GM19238 (cell line): Measurements from ENCODE around the gene PDF.
"Not testable (repeated sequence)": the region's sequence is repeated elsewhere in the genome, so short reads cannot be mapped to it uniquely, and the experiment has no call there.

ENCODE experiments used
- DNase-seq: peaks from one replicate; pipeline ENCODE4 v3.0.0; 2011; ENCODE audit warnings: low spot score; ENCODE audit not compliant: insufficient read length

PDF gene

DNA sequence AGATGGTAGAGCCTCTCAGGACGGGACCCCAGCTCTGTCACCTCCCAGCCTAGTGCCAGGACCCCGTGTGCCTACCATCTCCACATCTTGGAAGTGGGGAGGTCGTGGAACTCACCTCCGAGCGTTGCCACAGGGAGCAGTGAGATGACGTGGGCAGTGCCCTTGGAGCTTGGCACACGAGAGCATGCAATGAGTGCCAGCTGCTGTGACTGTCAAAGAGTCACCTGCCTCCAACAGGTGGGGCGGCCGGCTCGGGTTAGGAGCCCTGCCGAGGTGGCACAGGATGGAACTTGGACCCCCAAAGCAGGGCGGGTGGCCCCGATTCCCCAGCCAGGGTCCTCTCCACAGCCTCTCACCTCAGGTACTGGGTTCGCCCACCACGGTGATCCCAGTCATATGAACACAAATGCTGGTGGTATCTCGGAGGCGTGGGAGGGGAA, 13.8 kb downstream of the PDF start:
- DNase-seq, result no peak

DNA sequence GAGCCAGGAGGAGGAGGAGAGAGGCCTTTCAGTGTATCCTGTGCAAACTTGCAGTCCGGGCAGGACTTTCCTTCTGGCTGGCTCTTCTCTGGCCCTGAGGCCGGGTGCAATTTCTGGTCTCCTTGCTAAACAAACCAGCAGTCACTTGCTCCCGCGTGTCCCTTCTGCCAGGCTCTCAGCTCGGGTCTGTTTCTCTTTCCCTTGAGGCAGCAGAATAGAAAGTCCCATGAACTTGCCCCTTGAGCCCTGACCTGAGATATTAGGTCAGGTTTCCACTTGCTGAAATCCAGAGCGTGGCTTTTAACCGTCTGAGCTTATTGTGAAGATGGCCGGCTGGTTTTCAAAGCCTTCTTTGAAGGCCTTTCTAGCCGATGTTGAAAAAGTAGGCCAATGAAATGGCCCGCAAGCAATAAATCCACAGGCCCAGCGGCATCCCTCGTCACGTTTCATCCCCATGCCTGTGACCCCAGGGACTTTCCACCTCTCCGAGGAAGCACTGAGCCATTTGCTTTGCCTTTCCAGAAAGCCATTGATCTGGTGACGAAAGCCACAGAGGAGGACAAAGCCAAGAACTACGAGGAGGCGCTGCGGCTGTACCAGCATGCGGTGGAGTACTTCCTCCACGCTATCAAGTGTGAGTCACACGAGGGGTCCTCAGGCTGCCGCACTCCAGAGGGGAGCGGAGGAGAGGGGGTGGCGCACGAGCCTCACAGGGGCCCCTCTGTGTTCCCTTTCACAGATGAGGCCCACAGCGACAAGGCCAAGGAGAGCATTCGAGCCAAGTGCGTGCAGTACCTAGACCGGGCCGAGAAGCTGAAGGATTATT, 14.7 kb downstream of the PDF start:
- no peak for DNase-seq

DNA sequence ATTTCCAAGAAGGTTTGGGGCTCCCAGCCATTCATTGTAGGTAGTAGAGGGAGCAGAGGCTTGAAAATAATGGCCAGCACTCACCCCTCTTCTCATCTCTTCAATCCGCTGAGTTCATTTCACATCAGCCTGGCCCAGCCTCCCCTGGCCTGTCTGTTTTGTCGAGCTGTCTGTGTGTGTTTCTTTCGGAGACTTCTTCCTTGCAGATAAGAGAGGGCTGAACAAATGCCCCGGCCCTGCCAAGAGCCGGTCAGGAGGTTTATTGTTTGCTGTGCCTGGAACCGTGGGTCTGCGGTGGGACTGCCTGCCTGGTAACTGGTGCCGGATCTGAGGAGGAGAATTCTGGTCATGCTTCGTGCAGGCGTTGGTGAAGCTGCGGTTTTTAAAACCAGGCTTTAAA, 15.9 kb downstream of the PDF start:
- DNase-seq, result no peak

DNA sequence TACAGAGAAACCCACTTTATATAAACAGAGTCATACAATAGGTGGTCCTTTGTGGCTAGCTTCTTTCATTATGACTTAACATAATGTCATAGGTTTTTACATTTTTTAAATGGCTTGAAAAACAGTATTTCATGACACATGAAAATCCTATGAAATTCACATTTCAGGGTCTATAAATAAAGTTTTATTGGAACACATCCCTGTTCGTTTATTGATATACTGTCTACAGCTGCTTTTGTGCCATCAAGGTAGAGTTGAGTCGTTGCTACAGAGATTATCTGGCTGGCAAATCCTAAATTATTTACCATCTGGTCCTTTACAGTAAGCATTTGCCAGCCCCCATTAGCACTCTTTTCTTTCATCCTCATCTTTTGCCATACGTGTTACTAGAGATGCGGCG, 16.9 kb downstream of the PDF start:
- no peak for DNase-seq

DNA sequence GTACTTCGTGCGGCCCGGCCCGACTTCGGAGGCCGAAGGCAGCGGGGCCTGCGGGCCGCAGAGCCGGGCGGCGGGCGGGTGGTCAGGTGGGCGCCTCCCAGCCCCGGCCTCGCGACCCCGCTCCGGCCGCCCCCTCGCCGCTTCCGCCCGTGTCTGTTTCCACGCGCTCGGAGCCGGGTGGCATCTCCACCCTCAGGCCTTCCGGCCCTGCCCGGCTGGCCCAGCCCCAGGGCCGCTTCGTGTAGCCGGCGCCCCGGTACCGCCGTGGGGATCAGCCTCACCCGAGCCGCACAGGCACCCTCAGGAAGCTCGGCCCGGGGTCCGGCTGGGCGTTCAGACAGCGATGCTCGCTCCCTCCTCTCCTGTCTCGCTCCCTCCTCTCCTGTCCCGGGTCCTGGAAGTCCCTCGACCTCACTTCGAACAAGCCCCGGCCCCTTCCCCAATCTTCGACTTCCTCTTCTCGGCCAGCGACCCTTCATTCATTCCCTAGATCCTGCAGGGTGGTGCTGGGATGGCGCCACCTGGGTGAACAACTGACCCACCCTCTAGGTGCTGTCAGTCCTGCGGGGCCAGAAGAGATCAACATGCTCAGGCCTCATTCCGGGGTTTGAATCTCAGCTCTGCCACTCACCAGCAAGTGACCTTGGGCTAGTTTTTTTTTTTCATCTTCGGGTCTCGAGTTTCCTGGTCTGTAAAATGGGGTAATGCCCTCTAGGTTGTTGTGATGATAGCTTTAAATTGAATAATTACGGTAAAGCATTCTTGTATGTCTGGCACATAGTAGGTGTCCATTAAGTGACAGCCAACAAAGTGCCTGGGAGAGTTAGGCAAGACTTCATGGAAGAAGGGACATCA, 18.6 kb downstream of the PDF start:
- peak; percentile 63 for DNase-seq

DNA sequence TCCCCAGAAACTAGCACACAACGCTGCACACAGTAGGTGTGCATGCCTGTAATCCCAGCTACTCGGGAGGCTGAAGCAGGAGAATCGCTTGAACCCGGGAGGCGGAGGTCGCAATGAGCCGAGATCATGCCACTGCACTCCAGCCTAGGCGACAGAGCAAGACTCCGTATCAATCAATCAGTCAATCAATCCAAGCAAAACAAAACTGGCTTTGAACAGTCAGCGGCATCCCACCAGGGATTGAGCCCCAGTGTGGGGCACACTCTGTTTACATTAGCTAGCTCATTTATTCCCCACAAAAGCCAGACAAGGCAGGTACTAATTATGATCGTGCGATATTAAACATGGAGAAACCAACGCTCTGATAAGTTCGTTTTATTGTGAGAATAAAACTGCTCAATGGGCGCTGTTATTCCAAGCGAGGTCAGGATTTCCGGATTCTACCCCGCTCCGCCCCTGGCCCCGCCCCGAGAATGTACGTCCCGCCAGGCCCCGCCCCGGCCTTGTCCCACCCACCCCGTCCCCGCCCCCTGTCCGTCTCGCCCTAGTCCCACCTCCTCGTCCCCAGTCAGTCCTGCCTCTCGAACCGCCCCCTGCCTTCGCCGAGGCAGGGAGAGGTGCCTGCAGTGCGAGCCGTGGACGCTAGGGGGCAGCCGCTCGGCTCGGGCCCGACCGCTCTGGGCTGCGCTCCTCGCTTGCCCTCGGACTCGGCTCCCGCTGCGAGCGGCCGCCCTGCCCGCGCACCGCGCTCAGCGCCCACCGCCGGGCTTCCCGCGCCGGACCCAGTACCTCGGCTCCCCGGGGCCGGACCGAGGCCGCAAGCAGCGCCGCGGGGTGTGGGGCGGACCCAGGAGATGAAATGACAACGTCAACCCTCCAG, 19.5 kb downstream of the PDF start, which contains the start of gene VPS4A:
Gene VPS4A (plus strand): TSS at position 698 of the 880 bp plus-strand sequence. CDS start 162 bp downstream, at position 860.
- peak; percentile 98 for DNase-seq

DNA sequence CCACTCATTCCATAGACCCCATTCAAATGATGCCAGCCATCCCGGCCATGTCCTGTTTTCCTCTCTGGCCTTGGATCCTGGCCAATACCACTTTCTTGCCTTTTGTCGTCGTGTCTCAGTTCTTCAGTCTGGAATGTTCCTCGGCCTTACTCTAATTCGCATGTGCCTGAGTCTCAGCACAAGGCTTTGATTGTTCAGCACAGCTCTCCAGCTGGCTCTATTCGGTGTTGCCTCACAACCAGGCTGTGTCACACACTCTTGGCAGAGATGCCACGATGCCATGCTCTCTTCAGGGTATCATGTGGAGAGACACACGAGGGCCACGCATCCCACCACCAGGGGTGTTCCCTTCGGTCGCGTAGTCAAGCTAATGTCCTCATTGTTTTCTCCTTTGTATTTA, 21.1 kb downstream of the PDF start:
- no peak for DNase-seq

DNA sequence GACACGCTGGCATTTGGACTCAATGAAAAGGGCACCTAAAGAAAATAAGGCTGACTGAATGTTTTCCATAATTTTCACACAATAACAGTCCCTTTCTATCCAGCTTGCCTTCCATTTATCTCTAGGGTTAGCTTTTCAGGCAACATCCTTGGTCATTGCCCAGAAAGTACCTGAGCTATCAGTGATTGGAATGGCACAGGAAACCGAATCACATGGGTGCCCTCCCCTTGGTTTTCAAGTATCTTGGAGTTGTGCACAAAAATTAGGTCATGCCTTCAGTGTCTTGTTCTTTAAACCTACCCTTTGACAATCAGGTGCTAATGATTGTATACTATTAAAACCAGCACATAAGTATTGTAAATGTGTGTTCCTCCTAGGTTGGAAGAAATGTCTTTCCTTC, 22.5 kb downstream of the PDF start:
- no peak for DNase-seq

DNA sequence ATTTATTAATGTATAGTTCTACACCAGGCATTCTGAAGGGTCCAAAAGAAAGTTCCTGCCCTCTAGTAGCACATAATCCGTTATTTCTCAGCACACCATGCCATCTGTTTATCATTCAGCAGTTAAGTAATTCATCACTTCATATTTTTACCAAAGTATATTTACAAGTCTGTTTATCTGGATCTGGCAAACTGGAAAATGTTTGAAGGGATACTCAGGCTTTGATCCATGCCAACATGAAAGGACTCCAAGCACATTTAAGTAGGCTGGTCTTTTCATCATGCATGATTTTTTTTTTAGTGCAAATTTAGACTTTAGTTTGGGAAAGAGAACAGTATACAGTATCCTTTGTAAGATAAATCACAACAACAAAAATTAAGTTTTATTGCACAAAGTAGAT, 23.3 kb downstream of the PDF start:
- no peak for DNase-seq

DNA sequence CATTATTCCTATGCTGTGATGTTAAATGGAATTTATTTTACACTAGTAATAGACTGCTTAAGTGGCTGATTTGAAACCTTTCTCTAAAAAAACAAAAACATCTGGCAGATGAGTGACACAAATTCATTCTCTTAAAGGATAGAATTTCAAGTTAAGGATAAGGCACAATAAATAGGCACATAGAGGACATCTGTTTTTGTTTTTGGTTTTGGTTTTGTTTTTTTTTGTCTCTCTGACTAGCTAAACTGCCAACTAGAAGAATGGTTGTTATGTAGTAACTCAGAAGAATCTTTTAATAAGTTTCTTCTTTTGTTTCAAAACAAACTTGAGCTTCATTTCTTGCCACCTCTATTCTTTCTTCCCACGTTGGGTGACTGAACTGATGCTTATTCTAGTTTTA, 24.4 kb downstream of the PDF start:
- no peak for DNase-seq

DNA sequence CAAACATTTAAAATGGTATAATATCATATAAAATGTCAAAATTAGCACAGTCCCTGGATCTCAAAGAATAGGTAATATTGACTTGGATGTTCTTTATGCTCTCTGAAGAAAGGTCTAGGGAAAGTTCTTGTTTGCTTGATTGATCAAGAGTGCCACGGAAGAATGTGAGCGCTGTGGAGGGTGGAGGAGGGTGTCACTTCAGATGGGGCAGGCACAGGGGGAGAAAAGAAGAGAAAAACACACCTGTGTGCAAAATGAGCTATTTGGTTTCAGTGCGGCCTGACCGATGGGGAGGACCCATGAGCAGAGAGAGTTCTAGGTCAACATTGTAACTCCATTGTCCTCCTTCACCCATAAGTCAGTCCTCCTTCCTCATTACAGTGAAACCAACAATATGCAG, 28.1 kb downstream of the PDF start:
- DNase-seq, result no peak

DNA sequence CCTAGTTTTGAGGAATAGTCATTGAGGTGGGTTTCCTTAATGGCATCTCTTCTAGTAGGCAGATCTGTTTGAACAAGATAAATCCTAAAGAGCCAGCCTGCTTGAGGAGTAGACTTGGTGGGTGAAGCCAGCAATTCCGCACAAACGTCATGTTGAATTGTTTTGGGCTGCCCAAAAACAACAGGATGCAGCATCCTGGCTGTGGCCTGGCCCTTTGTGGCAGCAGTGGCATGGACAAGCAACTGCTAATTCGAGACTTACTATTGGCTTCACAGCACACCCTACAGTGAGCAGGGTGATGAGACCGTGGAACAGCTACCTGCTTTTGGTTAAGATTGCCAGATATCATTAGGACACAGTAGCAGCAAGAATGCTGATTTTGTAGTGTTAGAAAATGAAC, 28.5 kb downstream of the PDF start:
- DNase-seq, result no peak

DNA sequence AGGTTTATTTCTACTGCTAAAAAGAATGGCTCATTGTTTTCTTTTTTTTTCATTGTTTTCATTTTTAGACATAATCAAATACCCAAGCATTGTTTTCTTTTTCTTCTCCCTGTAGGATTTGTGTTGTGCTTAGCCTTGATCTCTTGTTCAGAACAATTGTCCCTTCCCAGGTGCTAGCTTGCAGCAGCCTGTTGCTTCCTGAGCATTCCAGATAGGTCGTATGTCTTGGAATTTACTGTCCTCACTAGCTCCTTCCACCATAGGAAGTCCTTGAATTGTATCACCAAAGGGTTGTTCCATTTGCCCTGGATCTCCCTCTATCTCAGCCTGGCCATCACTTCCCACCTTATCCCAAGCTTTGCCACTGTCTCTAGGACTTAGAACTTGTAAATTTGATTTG, 29.2 kb downstream of the PDF start:
- DNase-seq, result no peak

DNA sequence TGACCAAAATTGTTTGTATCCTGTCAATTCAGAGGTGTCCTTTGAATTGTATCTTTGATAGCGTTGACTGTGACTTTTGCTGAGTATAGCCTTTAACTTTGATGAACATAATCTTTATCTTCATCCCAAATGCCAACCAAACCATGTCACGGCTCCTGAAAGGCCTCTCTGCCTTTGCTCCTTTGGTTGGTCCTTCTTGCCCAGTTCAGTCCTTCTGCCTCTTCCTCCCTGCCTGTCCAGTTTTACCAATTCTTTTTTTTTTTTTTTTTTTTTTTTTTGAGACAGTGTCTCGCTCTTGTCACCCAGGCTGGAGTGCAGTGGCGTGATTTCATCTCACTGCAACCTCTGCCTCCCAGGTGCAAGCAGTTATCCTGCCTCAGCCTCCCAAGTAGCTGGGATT, 32.1 kb downstream of the PDF start:
- DNase-seq, result no peak

DNA sequence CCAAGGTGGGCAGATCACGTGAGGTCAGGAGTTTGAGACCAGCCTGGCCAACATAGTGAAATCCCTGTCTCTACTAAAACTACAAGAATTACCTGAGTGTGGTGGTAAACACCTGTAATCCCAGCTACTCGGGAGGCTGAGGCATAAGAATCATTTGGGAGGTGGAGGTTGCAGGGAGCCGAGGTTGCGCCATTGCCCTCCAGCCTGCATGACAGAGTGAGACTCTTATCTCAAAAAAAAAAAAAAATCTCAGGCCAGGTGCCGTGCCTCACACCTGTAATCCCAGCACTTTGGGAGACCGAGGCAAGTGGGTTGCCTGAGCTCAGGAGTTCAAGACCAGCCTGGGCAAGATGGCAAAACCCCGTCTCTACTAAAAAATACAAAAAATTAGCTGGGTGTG, 33.6 kb downstream of the PDF start:
- DNase-seq, result not testable (repeated sequence)

DNA sequence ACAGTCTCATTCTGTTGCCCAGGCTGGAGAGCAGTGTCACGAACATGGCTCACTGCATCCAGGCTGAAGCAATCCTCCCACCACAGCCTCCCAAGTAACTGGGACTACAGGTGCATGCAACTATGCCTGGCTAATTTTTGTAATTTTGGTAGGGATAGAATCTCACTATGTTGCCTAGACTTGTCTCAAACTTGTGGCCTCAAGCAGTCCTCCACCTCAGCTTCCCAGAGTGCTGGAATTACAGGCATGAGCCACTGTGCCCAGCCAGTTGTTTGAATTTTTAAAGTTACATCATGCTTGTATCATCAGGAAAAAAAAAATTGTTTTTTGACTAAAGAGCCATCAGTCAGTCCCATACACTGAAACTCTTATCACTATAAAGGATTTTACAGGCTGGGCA, 36.3 kb downstream of the PDF start:
- DNase-seq, result no peak

DNA sequence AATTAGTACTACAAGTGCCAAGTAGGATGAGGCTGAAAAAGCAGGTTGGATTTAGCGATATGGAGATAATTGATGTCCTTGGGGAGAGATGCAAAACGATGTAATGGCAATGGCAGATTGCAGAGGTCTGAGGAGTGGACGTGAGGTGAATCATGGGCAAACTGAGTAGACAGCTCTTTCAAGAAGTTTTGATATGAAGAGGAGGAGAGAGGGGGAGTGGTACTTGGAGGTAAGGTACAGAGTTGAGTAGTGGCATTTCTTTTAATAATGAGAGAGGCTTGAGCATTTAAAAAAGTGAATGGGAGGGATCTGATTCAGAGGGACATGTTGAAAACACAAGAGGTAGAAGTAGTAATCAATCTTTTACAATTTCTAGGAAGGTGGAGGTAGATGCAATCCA, 37.0 kb downstream of the PDF start:
- DNase-seq, result no peak

DNA sequence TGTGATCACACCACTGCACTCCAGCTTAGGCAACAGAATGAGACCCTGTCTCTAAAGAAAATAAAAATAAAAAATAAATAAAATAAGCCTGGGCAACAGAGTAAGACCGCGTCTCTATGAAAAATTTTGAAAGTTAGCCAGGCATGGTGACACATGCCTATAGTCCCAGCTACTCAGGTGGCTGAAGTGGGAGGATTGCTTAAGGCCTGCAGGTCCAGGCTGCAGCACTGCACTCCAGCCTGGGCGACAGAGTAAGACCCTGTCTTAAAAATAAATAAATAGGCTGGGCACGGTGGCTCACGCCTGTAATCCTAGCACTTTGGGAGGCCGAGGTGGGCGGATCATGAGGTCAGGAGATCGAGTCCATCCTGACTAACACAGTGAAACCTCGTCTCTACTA, 38.7 kb downstream of the PDF start:
- not testable (repeated sequence) for DNase-seq

DNA sequence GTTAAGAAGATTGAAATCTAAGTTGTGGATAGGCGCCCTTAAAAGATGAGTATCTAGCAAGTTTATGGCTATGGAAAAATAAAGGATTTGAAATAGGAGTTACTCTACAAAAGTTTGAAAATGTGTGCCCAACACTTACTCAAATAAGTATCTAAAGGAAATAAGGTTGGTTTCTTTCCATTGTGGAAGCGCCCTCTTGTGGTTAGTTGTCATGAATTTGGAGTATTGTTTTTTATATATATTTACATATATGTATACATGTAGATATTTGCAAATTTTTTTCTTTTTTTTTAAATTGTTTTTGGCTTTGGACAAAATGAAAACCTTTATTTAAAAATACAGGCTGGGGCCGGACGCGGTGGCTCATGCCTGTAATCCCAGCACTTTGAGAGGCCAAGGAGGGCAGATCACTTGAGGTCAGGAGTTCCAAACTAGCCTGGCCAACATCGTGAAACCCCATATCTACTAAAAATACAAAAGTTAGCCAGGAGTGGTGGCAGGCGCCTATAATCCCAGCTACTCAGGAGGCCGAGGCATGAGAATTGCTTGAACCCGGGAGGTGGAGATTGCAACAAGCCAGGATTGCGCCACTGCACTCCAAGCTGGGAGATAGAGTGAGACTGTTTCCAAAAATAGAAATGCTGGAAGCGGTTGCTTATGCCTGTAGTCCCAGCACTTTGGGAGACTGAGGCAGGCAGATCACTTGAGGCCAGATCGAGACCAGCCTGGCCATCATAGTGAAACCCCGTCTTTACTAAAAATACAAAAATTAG, 43.3 kb downstream of the PDF start:
- DNase-seq, result peak; percentile 5

DNA sequence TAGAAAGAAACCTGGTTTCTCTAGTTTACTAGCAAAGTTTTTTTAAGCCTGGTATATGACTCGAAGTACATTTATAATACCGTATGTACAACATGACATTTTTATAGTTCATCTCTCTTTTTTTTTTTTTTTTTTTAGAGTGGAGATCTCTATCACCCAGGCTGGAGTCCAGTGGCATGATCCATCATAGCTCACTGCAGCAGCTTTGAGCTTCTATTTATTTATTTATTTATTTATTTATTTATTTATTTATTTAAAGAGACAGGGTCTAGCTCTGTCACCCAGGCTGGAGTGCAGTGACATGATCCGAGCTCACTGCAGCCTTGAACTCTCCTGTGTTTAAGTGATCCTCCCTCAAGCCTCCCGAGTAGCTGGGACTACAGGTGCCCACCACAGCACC, 45.1 kb downstream of the PDF start:
- DNase-seq, result no peak

DNA sequence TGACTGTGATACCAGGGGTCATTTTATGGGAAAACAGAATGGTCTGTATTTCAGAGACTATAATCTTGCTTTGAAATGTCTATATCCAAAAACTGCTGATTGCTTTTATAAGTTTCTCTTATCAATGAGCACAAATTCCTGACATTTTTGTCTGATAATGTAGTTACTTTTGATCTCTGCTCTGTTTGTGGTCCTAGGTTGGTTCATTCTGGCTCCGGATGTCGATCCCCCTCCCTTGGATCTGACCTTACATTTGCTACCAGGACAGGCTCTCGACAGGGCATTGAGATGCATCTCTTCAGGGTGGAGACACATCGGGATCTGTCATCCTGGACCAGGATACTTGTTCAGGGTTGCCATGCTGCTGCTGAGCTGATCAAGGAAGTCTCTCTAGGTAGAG, 46.5 kb downstream of the PDF start:
- no peak for DNase-seq
